Mesodermal cell (in vitro differentiated cells): Measurements from ENCODE around the gene OCRL.

Experiments
- H3K27ac ChIP-seq: 2 replicates; pipeline ENCODE4 v1.7.0; 2013; ENCODE audit warnings: mild to moderate bottlenecking, low read depth, low read length, moderate library complexity; ENCODE audit not compliant: severe bottlenecking
- H3K36me3 ChIP-seq: 2 replicates; pipeline ENCODE4 v1.7.1; 2013; ENCODE audit warnings: mild to moderate bottlenecking, low read length, moderate library complexity; ENCODE audit not compliant: control insufficient read depth, insufficient read depth
- H3K4me1 ChIP-seq: one replicate; pipeline ENCODE4 v1.7.1; 2013; ENCODE audit warnings: mild to moderate bottlenecking, low read length; ENCODE audit not compliant: insufficient read depth, control insufficient read depth, poor library complexity, severe bottlenecking
- H3K4me3 ChIP-seq: 2 replicates; pipeline ENCODE4 v1.7.0; 2013; ENCODE audit warnings: low read length, control low read depth, mild to moderate bottlenecking; ENCODE audit not compliant: insufficient read depth, poor library complexity, severe bottlenecking; ENCODE audit errors: extremely low read depth
- H3K9me3 ChIP-seq: 2 replicates; pipeline ENCODE4 v1.7.1; 2013; ENCODE audit warnings: mild to moderate bottlenecking, low read length, moderate library complexity; ENCODE audit not compliant: control insufficient read depth
- WGBS, 2 experiments: methylation state at CpG; one replicate each; pipeline ENCODE4 v1.1.5; 2013; ENCODE audit warnings: missing lambda C conversion rate in 2 of 2; ENCODE audit not compliant: insufficient coverage in 2 of 2; 5-methylcytosine and 5-hydroxymethylcytosine counted together

Gene OCRL

DNA sequence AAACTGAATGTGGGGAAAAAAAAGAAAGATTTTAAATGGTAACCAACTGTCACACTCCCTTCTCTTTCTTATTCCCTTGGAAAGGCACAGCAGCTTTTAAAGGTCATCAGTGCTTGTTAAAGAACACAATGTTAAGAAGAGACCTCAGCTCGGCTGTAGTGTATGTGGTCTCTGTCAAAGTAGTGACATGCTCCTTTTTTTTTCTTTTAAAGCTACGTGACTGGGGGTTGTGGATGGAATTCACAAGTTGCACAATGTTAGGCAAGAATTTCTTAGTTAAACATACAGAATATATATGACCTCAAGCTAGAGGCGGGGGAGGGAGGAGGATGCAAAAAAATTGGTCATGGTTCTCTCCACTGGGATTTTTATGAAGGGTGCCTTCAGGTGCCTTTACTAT is 45.6 kb downstream of the OCRL start:
- Histone ChIP-seq H3K27ac (no peak overlapping the region), H3K9me3 (no peaks in the 10 kb centered on the region), H3K36me3 (peaks cover 52% of the 10 kb centered on the region), H3K4me1 (no peaks in the 10 kb centered on the region), H3K4me3 (no peak overlapping the region)
- no CpG with 5 or more reads among the region's 3 CpGs for WGBS, 2 experiments

DNA sequence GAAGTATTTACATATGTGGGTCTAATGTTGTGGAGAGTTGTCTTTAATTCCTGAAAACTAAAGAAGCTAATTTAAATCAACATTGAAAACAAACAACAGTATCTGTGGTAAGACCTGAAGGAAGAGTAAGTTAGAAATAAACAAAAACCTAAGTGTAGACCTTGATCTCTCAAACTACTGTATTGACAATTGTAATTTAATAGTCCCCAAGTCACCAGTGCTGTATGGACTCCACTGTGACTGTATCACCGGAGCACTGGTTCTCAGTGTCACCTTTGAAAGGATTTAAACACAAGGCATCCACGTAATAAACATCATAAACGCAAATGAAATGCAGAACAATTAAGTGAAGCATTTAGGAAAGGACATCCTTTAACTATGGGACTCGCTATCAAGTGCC is 46.4 kb downstream of the OCRL start:
- H3K36me3 ChIP-seq = peaks cover 55% of the 10 kb centered on the region
- H3K9me3 ChIP-seq = no peaks in the 10 kb centered on the region
- no peak overlapping the region for H3K4me3 ChIP-seq
- H3K27ac ChIP-seq = no peak overlapping the region
- WGBS, 2 experiments = 82 to 92% methylated on average over 2 of the region's 4 CpGs
- no peaks in the 10 kb centered on the region for H3K4me1 ChIP-seq

DNA sequence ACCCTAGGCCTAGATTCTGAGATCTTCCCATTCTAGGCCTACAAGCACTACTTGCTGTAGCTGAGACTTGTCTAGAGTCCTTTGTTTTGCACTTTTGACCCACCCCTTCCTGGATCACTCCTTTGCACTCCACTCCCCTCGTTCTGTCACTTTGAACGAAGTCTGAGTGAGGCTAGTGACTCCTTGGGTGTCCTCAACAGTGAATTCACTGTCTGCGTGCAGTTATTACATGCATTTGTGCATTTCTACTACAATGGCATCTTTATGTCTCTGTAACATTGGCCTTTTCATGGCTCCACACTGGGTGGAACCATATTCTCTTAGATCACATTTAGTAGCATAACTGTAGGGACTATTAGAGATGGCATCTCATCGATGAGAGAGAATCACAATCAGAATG is 50.5 kb downstream of the OCRL start:
- Histone ChIP-seq H3K9me3 (no peaks in the 10 kb centered on the region), H3K36me3 (peaks cover 66% of the 10 kb centered on the region), H3K27ac (no peak overlapping the region), H3K4me3 (no peak overlapping the region), H3K4me1 (no peaks in the 10 kb centered on the region)
- 95 to 100% methylated on average over 2 to 3 of the region's 4 CpGs for WGBS, 2 experiments

DNA sequence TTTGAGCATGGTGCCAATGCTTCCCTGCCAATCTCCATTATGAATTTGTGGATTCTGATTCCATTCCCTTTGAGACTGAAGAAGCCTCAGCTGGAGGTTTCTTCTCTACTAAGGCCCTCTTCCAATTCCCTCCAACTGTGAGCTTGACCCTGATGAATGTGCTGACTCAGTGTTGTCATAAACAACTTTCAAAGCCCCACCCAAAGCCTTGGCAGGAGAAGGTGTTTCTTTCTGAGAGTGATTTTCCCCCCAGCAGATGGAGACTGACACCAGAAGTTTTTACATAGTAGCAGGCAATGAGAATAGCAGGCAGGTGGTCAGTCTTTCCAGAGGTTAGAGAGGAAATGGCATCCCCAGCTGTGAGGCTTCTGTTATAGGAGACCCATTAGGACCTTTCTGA is 53.1 kb downstream of the OCRL start:
- H3K4me1 ChIP-seq = no peaks in the 10 kb centered on the region
- peaks cover 53% of the 10 kb centered on the region for H3K36me3 ChIP-seq
- H3K4me3 ChIP-seq = no peak overlapping the region
- no peaks in the 10 kb centered on the region for H3K9me3 ChIP-seq
- H3K27ac ChIP-seq = no peak overlapping the region

DNA sequence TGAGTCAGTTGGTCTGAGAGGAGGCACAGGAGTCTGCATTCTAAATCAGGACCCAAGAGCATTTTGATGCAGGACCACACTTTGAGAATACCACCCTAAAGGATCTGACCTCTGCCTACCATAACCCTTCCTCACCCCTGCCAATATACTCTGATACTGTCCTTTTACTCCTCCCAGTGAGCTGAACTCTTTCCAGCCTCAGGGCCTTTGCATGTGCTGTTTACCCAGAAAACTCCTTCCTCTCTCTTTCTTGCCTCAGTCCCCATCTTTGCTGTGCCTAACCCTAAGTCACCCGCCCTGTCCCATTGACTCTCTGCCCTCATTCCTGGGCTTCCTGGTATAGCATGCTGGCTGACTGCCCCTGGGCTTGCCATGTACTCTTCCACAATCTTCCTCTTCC is 54.7 kb downstream of the OCRL start:
- no peaks in the 10 kb centered on the region for H3K9me3 ChIP-seq
- peaks cover 37% of the 10 kb centered on the region for H3K36me3 ChIP-seq
- H3K4me3 ChIP-seq = no peak overlapping the region
- 100% methylated on average over 1 of the region's 1 CpG; no CpG with 5 or more reads in 1 of the 2 experiments for WGBS, 2 experiments
- H3K27ac ChIP-seq = no peak overlapping the region
- no peaks in the 10 kb centered on the region for H3K4me1 ChIP-seq

DNA sequence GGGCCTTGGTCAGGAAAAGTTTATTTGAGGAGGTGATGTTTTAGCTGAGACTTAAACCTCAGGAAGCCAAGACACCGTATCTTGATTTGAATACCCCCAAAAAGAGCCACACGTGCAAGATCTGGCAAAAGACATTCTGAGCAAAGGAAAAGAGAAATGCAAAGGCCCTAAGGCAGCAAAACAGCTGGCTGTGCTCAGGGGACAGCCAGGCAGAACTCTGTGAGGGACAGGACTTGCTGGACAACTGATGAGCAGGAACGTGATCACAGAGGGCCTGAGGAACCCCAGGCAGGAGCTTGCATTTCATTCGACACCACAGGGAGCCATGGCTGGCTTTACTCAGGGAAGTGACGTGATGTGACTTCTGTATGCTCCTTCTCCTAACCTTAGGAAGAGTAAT is 56.0 kb downstream of the OCRL start:
- H3K4me1 ChIP-seq = no peaks in the 10 kb centered on the region
- H3K36me3 ChIP-seq = peaks cover 26% of the 10 kb centered on the region
- 83% methylated on average over 1 of the region's 5 CpGs for WGBS, 2 experiments
- no peak overlapping the region for H3K27ac ChIP-seq
- no peak overlapping the region for H3K4me3 ChIP-seq
- H3K9me3 ChIP-seq = no peaks in the 10 kb centered on the region

DNA sequence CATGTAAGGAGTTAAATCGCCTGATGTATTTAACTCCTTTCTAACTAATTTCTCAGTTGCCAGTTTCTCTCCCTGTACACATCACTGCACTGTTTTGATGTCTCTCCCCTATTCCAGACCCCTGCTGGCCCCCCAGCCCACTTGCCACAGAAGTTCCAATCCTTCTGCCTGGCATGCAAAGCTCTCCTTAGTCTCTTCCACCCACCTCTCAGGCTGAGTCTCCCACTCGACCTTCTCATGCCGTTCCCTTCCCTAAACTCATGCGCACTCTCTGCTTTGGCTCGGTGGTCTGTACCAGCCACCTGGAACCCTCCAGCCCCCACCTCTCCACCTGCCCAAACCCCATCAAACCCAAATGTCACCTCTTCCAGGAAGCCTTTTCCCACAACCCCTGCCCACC is 57.8 kb downstream of the OCRL start:
- Histone ChIP-seq H3K36me3 (peaks cover 16% of the 10 kb centered on the region), H3K4me1 (peaks cover 4% of the 10 kb centered on the region), H3K4me3 (no peak overlapping the region), H3K27ac (no peak overlapping the region), H3K9me3 (no peaks in the 10 kb centered on the region)
- WGBS, 2 experiments = 83 to 100% methylated on average over 1 to 4 of the region's 5 CpGs

DNA sequence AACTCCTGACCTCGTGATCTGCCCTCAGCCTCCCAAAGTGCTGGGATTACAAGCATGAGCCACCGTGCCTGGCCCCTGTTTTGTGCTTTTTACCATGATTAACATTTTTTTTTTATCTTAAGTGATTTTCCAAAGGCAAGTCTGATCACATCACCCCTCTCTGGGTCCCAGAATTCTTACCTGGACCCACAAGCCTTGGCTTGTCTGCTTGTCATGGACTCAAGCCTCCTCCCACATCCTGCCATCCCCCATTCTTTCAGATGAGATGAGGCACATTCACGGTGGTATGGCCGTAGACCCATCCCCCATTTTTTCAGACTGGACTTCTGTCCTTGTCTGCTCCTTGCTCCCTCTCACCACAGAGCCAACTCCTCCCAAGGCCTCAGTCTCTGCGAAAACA is 59.4 kb downstream of the OCRL start:
- Histone ChIP-seq H3K9me3 (no peaks in the 10 kb centered on the region), H3K4me1 (peaks cover 6% of the 10 kb centered on the region)
- 79 to 100% methylated on average over 1 to 4 of the region's 5 CpGs for WGBS, 2 experiments

DNA sequence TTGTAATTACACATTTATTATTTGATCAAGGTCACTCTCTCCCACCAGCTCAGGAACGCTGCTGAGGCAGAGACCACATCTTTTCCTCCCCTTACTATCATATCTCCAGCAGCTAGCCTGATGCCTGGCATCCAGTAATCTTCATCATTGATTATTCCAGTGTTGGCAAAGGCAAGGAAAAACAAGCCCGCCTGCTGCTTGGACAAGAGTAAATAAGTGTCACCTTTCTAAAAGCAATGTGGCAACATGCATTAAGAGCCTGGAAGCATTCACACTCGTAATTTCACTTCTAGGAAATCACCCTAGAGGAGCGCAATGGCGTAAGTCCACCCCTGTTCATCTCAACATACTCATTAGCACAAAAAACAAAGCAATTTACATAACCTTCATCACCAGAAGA is 59.9 kb downstream of the OCRL start:
- peaks cover 6% of the 10 kb centered on the region for H3K4me1 ChIP-seq
- no peak overlapping the region for H3K4me3 ChIP-seq
- no peaks in the 10 kb centered on the region for H3K9me3 ChIP-seq
- WGBS, 2 experiments = 80 to 86% methylated on average over 1 of the region's 5 CpGs
- no peak overlapping the region for H3K27ac ChIP-seq
- peaks cover 3% of the 10 kb centered on the region for H3K36me3 ChIP-seq

More for the DNA sequence above, 59.4 kb downstream of the OCRL start:
- Histone ChIP-seq H3K36me3 (peaks cover 4% of the 10 kb centered on the region), H3K27ac (no peak overlapping the region), H3K4me3 (no peak overlapping the region)

DNA sequence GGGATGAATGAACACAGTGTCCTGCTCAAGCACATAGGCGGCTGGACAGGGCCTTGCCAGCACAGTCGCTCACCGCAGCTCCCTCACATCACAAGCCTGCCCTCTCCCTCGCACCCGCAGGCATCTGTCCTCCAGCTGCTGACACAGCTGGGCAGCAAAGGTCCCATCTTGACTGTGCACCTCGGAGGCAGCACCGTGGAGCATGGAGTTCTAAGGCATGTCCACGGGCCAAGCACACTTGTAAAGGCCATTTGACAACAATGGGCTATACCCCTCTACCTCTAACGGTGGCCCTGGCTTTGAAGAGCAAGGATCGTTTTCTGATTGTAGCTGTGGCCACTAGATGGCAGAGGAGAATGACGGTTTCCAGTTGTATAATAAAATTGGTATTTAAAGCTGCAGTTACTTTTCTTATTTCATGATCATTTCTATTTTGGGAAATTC is 60.9 kb downstream of the OCRL start:
- Histone ChIP-seq H3K9me3 (no peaks in the 10 kb centered on the region), H3K4me1 (peaks cover 6% of the 10 kb centered on the region), H3K27ac (no peak overlapping the region), H3K4me3 (no peak overlapping the region), H3K36me3 (peaks cover 3% of the 10 kb centered on the region)
- WGBS, 2 experiments = 7% methylated on average over 3 of the region's 11 CpGs; no CpG with 5 or more reads in 1 of the 2 experiments

DNA sequence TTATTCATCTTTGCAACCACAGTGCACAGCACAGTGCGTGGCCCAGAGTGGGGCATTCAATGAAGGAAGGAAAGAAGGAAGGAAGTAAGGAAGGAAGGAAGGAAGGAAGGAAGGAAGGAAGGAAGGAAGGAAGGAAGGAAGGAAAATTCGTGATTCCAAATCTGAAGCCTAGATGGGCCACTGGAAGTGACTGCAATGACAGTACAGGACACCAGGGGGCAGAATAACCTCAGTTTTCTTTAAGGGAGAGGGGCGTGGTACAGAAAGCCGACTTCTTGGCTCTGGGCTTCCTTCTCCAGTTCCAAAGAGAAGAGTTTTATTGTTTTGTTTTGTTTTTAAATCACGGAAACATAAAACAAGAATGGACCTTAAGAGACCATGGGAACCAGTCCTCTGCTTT is 66.9 kb downstream of the OCRL start:
- H3K36me3 ChIP-seq = no peaks in the 10 kb centered on the region
- 0 to 33% methylated on average over 1 to 2 of the region's 5 CpGs for WGBS, 2 experiments
- no peak overlapping the region for H3K4me3 ChIP-seq
- no peak overlapping the region for H3K27ac ChIP-seq
- H3K9me3 ChIP-seq = no peaks in the 10 kb centered on the region
- peaks cover 5% of the 10 kb centered on the region for H3K4me1 ChIP-seq
